ENCODE data around the gene PMEPA1. TPM values are rescaled to one million over a fixed set of nuclear protein-coding genes. Genes with fewer than 3 reads are reported as not detected.

PMEPA1 gene
- total RNA-seq, 1 experiment from 2014 or later, result 1.9 TPM

GRCh38 chr20:57647933-57648785 is 61.7 kb downstream of the PMEPA1 start:
- H3K9me2 ChIP-seq (replicated peaks; ENCODE audit: insufficient read depth, low read length), result no peaks in the 10 kb centered on the region
- no peaks in the 10 kb centered on the region for H3K36me3 ChIP-seq (ENCODE audit: insufficient read depth, low read length)
- no peak overlapping the region for H3K9ac ChIP-seq (ENCODE audit: low read length)
- no peaks in the 10 kb centered on the region for H3K27me3 ChIP-seq (ENCODE audit: low read length)
- no peak for DNase-seq
- H2AFZ ChIP-seq (ENCODE audit: low read length), result no peak overlapping the region
- H3K4me1 ChIP-seq (ENCODE audit: low read length), result peaks cover under 1% of the 10 kb centered on the region; the same call in 1 of the 2 replicates
- no peak overlapping the region for H3K4me3 ChIP-seq (ENCODE audit: low read length)
- no peak overlapping the region for H3K4me2 ChIP-seq (ENCODE audit: low read depth, low read length, poor library complexity, severe bottlenecking)
- H3K79me2 ChIP-seq (ENCODE audit: low read length), result no peaks in the 10 kb centered on the region
- H3K9me3 ChIP-seq (ENCODE audit: low read length), result no peaks in the 10 kb centered on the region
- no peak overlapping the region for H3K27ac ChIP-seq (ENCODE audit: low read length)
- H4K20me1 ChIP-seq (ENCODE audit: insufficient read depth, low read depth, low read length), result no peaks in the 10 kb centered on the region

DNA sequence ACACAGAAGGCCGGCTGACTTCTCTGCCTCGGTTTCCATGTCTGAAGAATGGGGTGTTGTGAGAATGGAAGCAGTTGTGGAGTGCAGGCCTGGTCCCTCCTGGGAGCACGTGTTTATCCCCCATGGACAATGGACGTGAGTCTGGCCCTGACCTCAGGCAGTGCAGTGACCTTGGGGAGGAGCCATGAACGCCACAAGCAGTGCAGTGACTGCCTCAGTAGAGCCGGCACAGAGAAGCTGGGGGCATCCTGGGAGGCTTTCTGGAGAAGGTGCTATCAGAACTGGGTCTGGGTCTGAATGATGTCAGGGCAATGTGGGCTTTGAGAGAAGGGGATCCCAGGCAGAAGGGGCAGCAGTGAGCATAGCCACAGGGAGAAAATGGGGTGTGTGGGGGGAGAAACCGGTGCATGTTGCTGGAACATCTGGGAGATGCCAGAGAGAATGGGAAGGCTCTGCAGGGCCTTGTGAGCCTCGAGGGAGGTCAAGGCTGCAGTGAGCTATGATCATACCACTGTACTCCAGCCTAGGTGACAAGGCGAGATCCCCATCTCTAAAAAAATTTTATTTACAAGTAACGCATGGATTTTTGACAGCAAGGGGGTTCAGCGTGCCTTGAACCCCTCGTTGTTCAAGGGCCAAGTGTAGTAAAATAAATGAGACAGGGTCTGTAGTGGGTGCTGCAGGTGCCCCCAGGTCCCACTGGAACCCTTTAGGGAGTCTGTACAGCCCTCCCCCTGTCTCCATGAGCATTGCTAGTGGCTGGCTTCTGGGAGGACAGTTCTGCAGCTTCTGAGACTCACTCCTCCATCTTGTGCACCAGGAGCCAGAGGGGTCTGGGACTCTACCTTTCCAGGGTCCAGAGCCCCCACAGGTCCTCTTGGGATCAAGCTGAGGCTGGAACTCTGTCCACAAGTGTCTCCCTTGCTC is 62.5 kb downstream of the PMEPA1 start:
- no peak for DNase-seq
- Histone ChIP-seq H3K27ac (ENCODE audit: low read length) (no peak overlapping the region), H3K79me2 (ENCODE audit: low read length) (no peaks in the 10 kb centered on the region), H3K4me1 (ENCODE audit: low read length) (no peaks in the 10 kb centered on the region), H3K4me2 (ENCODE audit: low read depth, low read length, poor library complexity, severe bottlenecking) (no peak overlapping the region), H4K20me1 (ENCODE audit: insufficient read depth, low read depth, low read length) (no peaks in the 10 kb centered on the region), H3K27me3 (ENCODE audit: low read length) (no peaks in the 10 kb centered on the region), H3K4me3 (ENCODE audit: low read length) (no peak overlapping the region), H3K9me3 (ENCODE audit: low read length) (no peaks in the 10 kb centered on the region), H3K9me2 (replicated peaks; ENCODE audit: insufficient read depth, low read length) (no peaks in the 10 kb centered on the region), H3K9ac (ENCODE audit: low read length) (no peak overlapping the region), H2AFZ (ENCODE audit: low read length) (no peak overlapping the region), H3K36me3 (ENCODE audit: insufficient read depth, low read length) (no peaks in the 10 kb centered on the region)

DNA sequence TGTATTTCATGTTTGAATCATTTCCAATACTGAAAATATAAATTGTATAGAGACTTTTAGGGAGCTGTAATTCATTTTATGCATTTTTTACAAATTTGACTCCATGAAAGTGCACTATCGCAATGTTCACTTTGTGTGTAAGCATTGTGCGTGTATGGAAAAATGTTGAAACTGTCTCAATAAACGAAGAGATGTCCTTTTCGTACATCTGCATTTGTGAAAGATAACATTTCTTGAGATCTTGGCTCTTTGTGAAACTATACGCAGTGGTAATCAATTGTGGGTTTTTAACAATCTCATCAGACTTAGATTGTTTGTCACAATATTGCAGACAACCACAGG is 70.9 kb downstream of the PMEPA1 start:
- Histone ChIP-seq H3K9me3 (ENCODE audit: low read length) (no peaks in the 10 kb centered on the region), H3K9ac (ENCODE audit: low read length) (no peak overlapping the region), H3K27ac (ENCODE audit: low read length) (no peak overlapping the region), H4K20me1 (ENCODE audit: insufficient read depth, low read depth, low read length) (no peaks in the 10 kb centered on the region), H3K27me3 (ENCODE audit: low read length) (peaks cover 2% of the 10 kb centered on the region; the same call in 1 of the 2 replicates), H3K36me3 (ENCODE audit: insufficient read depth, low read length) (no peaks in the 10 kb centered on the region), H2AFZ (ENCODE audit: low read length) (no peak overlapping the region), H3K4me1 (ENCODE audit: low read length) (no peaks in the 10 kb centered on the region), H3K4me2 (ENCODE audit: low read depth, low read length, poor library complexity, severe bottlenecking) (no peak overlapping the region), H3K4me3 (ENCODE audit: low read length) (no peak overlapping the region), H3K79me2 (ENCODE audit: low read length) (no peaks in the 10 kb centered on the region), H3K9me2 (replicated peaks; ENCODE audit: insufficient read depth, low read length) (no peaks in the 10 kb centered on the region)
- DNase-seq, result no peak

DNA sequence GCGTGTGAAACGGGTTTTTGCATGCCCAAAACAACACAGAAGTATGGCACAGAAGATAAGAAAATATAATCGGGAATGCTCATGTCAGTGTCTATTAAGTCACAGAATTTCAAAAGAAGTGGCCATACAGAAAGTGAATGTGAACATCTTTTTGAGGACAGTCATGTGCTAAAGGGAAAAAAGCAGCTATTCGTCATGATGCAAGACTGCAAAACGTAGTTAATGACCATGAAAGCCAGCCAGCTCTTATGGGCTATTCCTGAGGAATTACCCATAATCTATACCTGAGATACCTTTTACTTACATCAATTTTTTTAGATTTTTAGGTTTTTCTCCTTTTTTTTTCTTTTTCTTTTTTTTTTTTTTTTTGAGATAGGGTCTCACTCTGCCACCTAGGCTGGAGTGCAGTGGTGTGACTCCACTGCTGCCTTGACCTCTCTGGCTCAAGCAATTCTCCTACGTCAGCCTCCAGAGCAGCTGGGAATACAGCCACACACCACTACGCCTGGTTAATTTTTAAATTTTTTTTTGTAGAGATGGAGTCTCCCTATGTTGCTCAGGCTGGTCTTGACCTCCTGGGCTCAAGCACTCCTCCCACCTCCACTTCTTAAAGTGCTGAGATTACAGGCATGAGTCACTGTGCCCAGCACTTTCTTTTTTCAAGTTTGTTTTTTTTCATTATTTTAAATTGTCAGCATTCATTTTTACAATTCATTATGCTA is 71.5 kb downstream of the PMEPA1 start:
- Histone ChIP-seq H3K36me3 (ENCODE audit: insufficient read depth, low read length) (no peaks in the 10 kb centered on the region), H3K9ac (ENCODE audit: low read length) (no peak overlapping the region), H3K27me3 (ENCODE audit: low read length) (peaks cover 2% of the 10 kb centered on the region; the same call in 1 of the 2 replicates), H3K4me1 (ENCODE audit: low read length) (no peaks in the 10 kb centered on the region), H3K27ac (ENCODE audit: low read length) (no peak overlapping the region), H3K4me2 (ENCODE audit: low read depth, low read length, poor library complexity, severe bottlenecking) (no peak overlapping the region), H3K9me2 (replicated peaks; ENCODE audit: insufficient read depth, low read length) (no peaks in the 10 kb centered on the region), H3K4me3 (ENCODE audit: low read length) (no peak overlapping the region), H3K9me3 (ENCODE audit: low read length) (no peaks in the 10 kb centered on the region), H2AFZ (ENCODE audit: low read length) (no peak overlapping the region), H3K79me2 (ENCODE audit: low read length) (no peaks in the 10 kb centered on the region), H4K20me1 (ENCODE audit: insufficient read depth, low read depth, low read length) (no peaks in the 10 kb centered on the region)
- DNase-seq, result no peak

DNA sequence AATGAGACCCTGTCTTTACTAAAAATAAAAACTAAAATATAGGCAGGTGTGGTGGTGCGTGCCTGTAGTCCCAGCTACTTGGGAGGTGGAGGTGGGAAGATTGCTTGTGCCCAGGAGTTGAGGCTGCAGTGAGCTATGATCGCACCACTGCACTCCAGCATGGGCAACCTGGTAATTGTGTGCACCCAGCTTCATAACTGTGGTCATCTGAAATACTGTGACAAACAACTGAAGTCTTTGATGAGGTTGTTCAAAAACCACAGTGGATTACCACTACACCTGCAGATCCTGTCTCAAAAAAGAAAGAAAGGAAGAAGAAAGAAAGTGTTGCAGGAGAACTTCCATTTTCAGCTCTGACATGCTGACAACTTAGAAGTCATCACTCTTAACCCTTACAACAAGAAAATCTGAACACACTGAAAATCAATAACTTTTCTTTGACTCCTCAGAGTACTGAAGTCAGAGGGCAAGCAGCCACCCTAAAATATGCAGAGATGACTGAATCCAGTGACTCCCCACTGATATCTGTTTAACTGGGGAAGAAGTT is 75.8 kb downstream of the PMEPA1 start:
- peaks cover 2% of the 10 kb centered on the region; the same call in 1 of the 2 replicates for H3K27me3 ChIP-seq (ENCODE audit: low read length)

DNA sequence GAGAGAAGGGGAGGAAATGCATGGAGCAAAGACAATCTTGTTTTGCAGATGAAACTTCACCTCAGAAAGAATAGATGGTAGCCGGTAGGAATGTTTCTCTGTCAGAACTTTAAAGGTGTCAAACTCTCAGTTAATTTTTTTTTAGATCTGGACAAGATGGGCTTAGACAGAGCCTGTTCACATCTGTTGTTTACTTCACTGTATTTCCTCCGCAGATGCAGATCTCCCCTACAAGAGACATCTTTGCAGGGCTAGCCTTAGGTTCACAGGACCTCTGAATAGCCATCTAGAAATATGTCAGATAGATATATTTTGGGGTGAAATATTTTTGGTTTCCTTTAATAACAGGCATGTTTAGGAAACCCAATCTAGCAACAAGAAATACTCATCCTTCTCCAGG is 77.5 kb downstream of the PMEPA1 start:
- no peaks in the 10 kb centered on the region for H3K9me3 ChIP-seq (ENCODE audit: low read length)
- H2AFZ ChIP-seq (ENCODE audit: low read length), result no peak overlapping the region
- no peak for DNase-seq
- no peak overlapping the region for H3K4me2 ChIP-seq (ENCODE audit: low read depth, low read length, poor library complexity, severe bottlenecking)
- no peak overlapping the region for H3K27ac ChIP-seq (ENCODE audit: low read length)
- H4K20me1 ChIP-seq (ENCODE audit: insufficient read depth, low read depth, low read length), result no peaks in the 10 kb centered on the region
- peaks cover 12% of the 10 kb centered on the region for H3K4me1 ChIP-seq (ENCODE audit: low read length)
- no peak overlapping the region for H3K9ac ChIP-seq (ENCODE audit: low read length)
- no peaks in the 10 kb centered on the region for H3K9me2 ChIP-seq (replicated peaks; ENCODE audit: insufficient read depth, low read length)
- H3K79me2 ChIP-seq (ENCODE audit: low read length), result no peaks in the 10 kb centered on the region
- no peaks in the 10 kb centered on the region for H3K36me3 ChIP-seq (ENCODE audit: insufficient read depth, low read length)
- no peak overlapping the region for H3K4me3 ChIP-seq (ENCODE audit: low read length)
- H3K27me3 ChIP-seq (ENCODE audit: low read length), result peaks cover 2% of the 10 kb centered on the region; the same call in 1 of the 2 replicates

More for the DNA sequence above, 75.8 kb downstream of the PMEPA1 start:
- H3K4me3 ChIP-seq (ENCODE audit: low read length), result no peak overlapping the region
- no peaks in the 10 kb centered on the region for H3K4me1 ChIP-seq (ENCODE audit: low read length)
- no peaks in the 10 kb centered on the region for H3K79me2 ChIP-seq (ENCODE audit: low read length)
- no peak for DNase-seq
- H3K9me2 ChIP-seq (replicated peaks; ENCODE audit: insufficient read depth, low read length), result no peaks in the 10 kb centered on the region
- H3K9ac ChIP-seq (ENCODE audit: low read length), result no peak overlapping the region
- no peaks in the 10 kb centered on the region for H3K36me3 ChIP-seq (ENCODE audit: insufficient read depth, low read length)
- H3K9me3 ChIP-seq (ENCODE audit: low read length), result no peaks in the 10 kb centered on the region
- H3K27ac ChIP-seq (ENCODE audit: low read length), result no peak overlapping the region
- H2AFZ ChIP-seq (ENCODE audit: low read length), result no peak overlapping the region
- no peaks in the 10 kb centered on the region for H4K20me1 ChIP-seq (ENCODE audit: insufficient read depth, low read depth, low read length)
- no peak overlapping the region for H3K4me2 ChIP-seq (ENCODE audit: low read depth, low read length, poor library complexity, severe bottlenecking)

GRCh38 chr20:57630061-57630460 is 79.8 kb downstream of the PMEPA1 start:
- Histone ChIP-seq H2AFZ (ENCODE audit: low read length) (no peak overlapping the region), H4K20me1 (ENCODE audit: insufficient read depth, low read depth, low read length) (no peaks in the 10 kb centered on the region), H3K36me3 (ENCODE audit: insufficient read depth, low read length) (no peaks in the 10 kb centered on the region), H3K79me2 (ENCODE audit: low read length) (no peaks in the 10 kb centered on the region), H3K4me1 (ENCODE audit: low read length) (peaks cover 12% of the 10 kb centered on the region), H3K27me3 (ENCODE audit: low read length) (no peaks in the 10 kb centered on the region), H3K9me3 (ENCODE audit: low read length) (no peaks in the 10 kb centered on the region), H3K9ac (ENCODE audit: low read length) (no peak overlapping the region), H3K27ac (ENCODE audit: low read length) (no peak overlapping the region), H3K4me3 (ENCODE audit: low read length) (no peak overlapping the region), H3K4me2 (ENCODE audit: low read depth, low read length, poor library complexity, severe bottlenecking) (no peak overlapping the region), H3K9me2 (replicated peaks; ENCODE audit: insufficient read depth, low read length) (no peaks in the 10 kb centered on the region)
- DNase-seq, result no peak
